IMR-90 (cell line): Measurements from ENCODE around the gene ME3. TPM values are rescaled to one million over a fixed set of nuclear protein-coding genes. Genes with fewer than 3 reads are reported as not detected.

Experiments used
- ATAC-seq: fragments of 200-7000 bp; cut with Tn5 transposase; 2 replicates; pipeline ENCODE4 v1.9.1; 2020; ENCODE audit warnings: low read depth, mild to moderate bottlenecking, moderate library complexity
- BruUV-seq: library from RNA; stranded (reverse); fragments of 400-500 nt; replicated peaks from 2 replicates; lab custom pipeline; 2021; lab: Mats Ljungman, UMichigan
- CTCF ChIA-PET: fragments of 300-600 bp; formaldehyde crosslinking; extraction: SDS; loops from one replicate; lab custom pipeline; 2021; ENCODE audit warnings: antibody characterized with exemption; lab: Yijun Ruan, JAX
- POLR2A ChIA-PET: fragments of 300-600 bp; sonication (Branson Sonifier 250); formaldehyde crosslinking; loops from one replicate; lab custom pipeline; 2022; ENCODE audit warnings: antibody characterized with exemption; ENCODE audit not compliant: unreplicated experiment; lab: Charles Lee
- DNase-seq: peaks from one replicate; pipeline ENCODE4 v3.0.0; 2013
- H2AFZ ChIP-seq: replicated peaks from 2 replicates; pipeline ENCODE3; 2013; ENCODE audit warnings: low read length, mild to moderate bottlenecking; ENCODE audit not compliant: poor library complexity
- H2AK5ac ChIP-seq: 2 replicates; pipeline ENCODE4 v1.6.1; 2013; ENCODE audit warnings: low read depth, low read length, inconsistent platforms
- H2AK9ac ChIP-seq: replicated peaks from 2 replicates; pipeline ENCODE3; 2013; ENCODE audit warnings: mild to moderate bottlenecking, low read depth, low read length, moderate library complexity; ENCODE audit not compliant: poor library complexity
- H2BK120ac ChIP-seq: 2 replicates; pipeline ENCODE4 v1.6.1; 2013; ENCODE audit warnings: low read depth, low read length, inconsistent platforms
- H2BK15ac ChIP-seq: 3 replicates; pipeline ENCODE4 v1.6.1; 2013; ENCODE audit warnings: low read depth, low read length, inconsistent platforms
- H2BK20ac ChIP-seq: 2 replicates; pipeline ENCODE4 v1.6.1; 2013; ENCODE audit warnings: low read depth, mild to moderate bottlenecking, inconsistent platforms, low read length, moderate library complexity
- H2BK5ac ChIP-seq: 2 replicates; pipeline ENCODE4 v1.6.1; 2013; ENCODE audit warnings: mild to moderate bottlenecking, low read depth, low read length, inconsistent platforms; ENCODE audit not compliant: poor library complexity, severe bottlenecking
- H3K14ac ChIP-seq: replicated peaks from 2 replicates; pipeline ENCODE4 v1.6.1; 2013; ENCODE audit warnings: low read depth, low read length, inconsistent platforms
- H3K18ac ChIP-seq: 2 replicates; pipeline ENCODE4 v1.6.1; 2013; ENCODE audit warnings: low read depth, low read length, control low read depth
- H3K23ac ChIP-seq: 2 replicates; pipeline ENCODE4 v1.6.1; 2013; ENCODE audit warnings: low read depth, low read length, inconsistent platforms
- H3K27ac ChIP-seq: 2 replicates; pipeline ENCODE4 v1.5.1; 2013; ENCODE audit warnings: mild to moderate bottlenecking, control low read depth, low read length; ENCODE audit not compliant: insufficient read depth
- H3K27me3 ChIP-seq: 2 replicates; pipeline ENCODE4 v1.6.1; 2013; ENCODE audit warnings: low read length; ENCODE audit not compliant: control insufficient read depth, insufficient read depth
- H3K36me3 ChIP-seq: 2 replicates; pipeline ENCODE4 v1.6.1; 2013; ENCODE audit warnings: low read length, mixed read lengths; ENCODE audit not compliant: control insufficient read depth, insufficient read depth
- H3K4ac ChIP-seq: 2 replicates; pipeline ENCODE4 v1.6.1; 2013; ENCODE audit warnings: low read depth, low read length, inconsistent platforms
- H3K4me1 ChIP-seq: 2 replicates; pipeline ENCODE4 v1.6.1; 2013; ENCODE audit warnings: low read length, mixed read lengths; ENCODE audit not compliant: control insufficient read depth, insufficient read depth
- H3K4me2 ChIP-seq: 2 replicates; pipeline ENCODE4 v1.6.1; 2013; ENCODE audit warnings: low read depth, mild to moderate bottlenecking, control low read depth, low read length, moderate library complexity
- H3K4me3 ChIP-seq: 2 replicates; pipeline ENCODE4 v1.5.1; 2013; ENCODE audit warnings: low read depth, mild to moderate bottlenecking, control low read depth, low read length, moderate library complexity; ENCODE audit not compliant: insufficient read depth
- H3K56ac ChIP-seq: 2 replicates; pipeline ENCODE4 v1.6.1; 2013; ENCODE audit warnings: low read length, inconsistent platforms; ENCODE audit not compliant: insufficient read depth; ENCODE audit errors: extremely low read depth
- H3K79me1 ChIP-seq, 2 experiments: 2 replicates each; pipeline ENCODE4 v1.6.1; 2013; ENCODE audit warnings: low read length in 2 of 2, inconsistent platforms in 1 of 2, low read depth in 1 of 2
- H3K9ac ChIP-seq: 2 replicates; pipeline ENCODE4 v1.6.1; 2013; ENCODE audit warnings: low read depth, low read length, control low read depth
- H3K9me1 ChIP-seq: 2 replicates; pipeline ENCODE4 v1.6.1; 2013; ENCODE audit warnings: low read length, inconsistent platforms; ENCODE audit not compliant: insufficient read depth
- H3K9me3 ChIP-seq: 2 replicates; pipeline ENCODE4 v1.6.1; 2013; ENCODE audit warnings: low read length; ENCODE audit not compliant: control insufficient read depth, insufficient read depth
- H4K20me1 ChIP-seq: 2 replicates; pipeline ENCODE4 v1.6.1; 2013; ENCODE audit warnings: low read length, inconsistent platforms; ENCODE audit not compliant: insufficient read depth
- H4K5ac ChIP-seq: 2 replicates; pipeline ENCODE4 v1.6.1; 2013; ENCODE audit warnings: mild to moderate bottlenecking, low read depth, low read length, control low read depth
- H4K8ac ChIP-seq, 2 experiments: 2 replicates each; pipeline ENCODE4 v1.6.1; 2013; ENCODE audit warnings: low read depth in 2 of 2, low read length in 2 of 2, control low read depth in 1 of 2, inconsistent platforms in 1 of 2
- H4K91ac ChIP-seq: 2 replicates; pipeline ENCODE4 v1.6.1; 2013; ENCODE audit warnings: low read depth, low read length, inconsistent platforms; ENCODE audit not compliant: insufficient read depth
- CHD1 ChIP-seq: IDR thresholded peaks from 2 replicates; pipeline ENCODE4 v1.6.1; 2012; ENCODE audit warnings: low read depth, low read length, improper control_type of control experiment
- FOS ChIP-seq: fragments of 150-350 bp; IDR thresholded peaks from 2 replicates; pipeline ENCODE4 v1.6.1; 2016; ENCODE audit warnings: low read depth, low read length
- MAZ ChIP-seq: IDR thresholded peaks from 2 replicates; pipeline ENCODE4 v1.6.1; 2012; ENCODE audit warnings: low read depth, mild to moderate bottlenecking, low read length, improper control_type of control experiment, moderate library complexity, borderline replicate concordance
- NFE2L2 ChIP-seq: fragments of 150-350 bp; IDR thresholded peaks from 2 replicates; pipeline ENCODE4 v1.6.1; 2016; ENCODE audit warnings: low read depth, mild to moderate bottlenecking, low read length
- RAD21 ChIP-seq: IDR thresholded peaks from 2 replicates; pipeline ENCODE4 v1.6.1; 2012; ENCODE audit warnings: low read length, improper control_type of control experiment
- WGBS, 2 experiments: methylation state at CpG; one replicate each; pipeline versions ENCODE4 v1.1.5 to v1.1.7; 2013; ENCODE audit warnings: missing lambda C conversion rate in 2 of 2; ENCODE audit not compliant: insufficient read length in 1 of 2; ENCODE audit errors: extremely low coverage in 2 of 2; 5-methylcytosine and 5-hydroxymethylcytosine counted together
- dilution Hi-C: fragments of 300-500 bp; cut with HindIII; formaldehyde crosslinking; loops from one replicate; pipeline ENCODE4 v1.14.3; 2018; ENCODE audit warnings: low sequenced_read_pairs; ENCODE audit not compliant: unreplicated experiment
- in situ Hi-C: fragments of 300-500 bp; cut with MboI; formaldehyde crosslinking; loops from 3 replicates; pipeline ENCODE4 v1.14.3; 2019; ENCODE audit warnings: low sequenced_read_pairs, inconsistent platforms, mixed read lengths
- intact Hi-C: fragments of 100-400 bp; cut with micrococcal nuclease; formaldehyde crosslinking; loops from 2 replicates; pipeline ENCODE4 v1.10.0; 2022
- polyA plus RNA-seq, 3 experiments: library from polyadenylated mRNA; depleted of rRNA; stranded (reverse); fragments of >200 nt; gene quantifications; 2 replicates each; pipeline ENCODE4 v1.2.3, GENCODE V29; 2012; ENCODE audit warnings: low replicate concordance in 1 of 3
- total RNA-seq: library from RNA; depleted of rRNA; stranded (reverse); fragments of >200 nt; gene quantifications from 2 replicates; pipeline ENCODE4 v1.2.3, GENCODE V29; 2012

Gene ME3
- total and polyA plus RNA-seq, 2 of the 4 experiments (the other 2 are of a cell fraction): 7.8 to 9.0 TPM

DNA sequence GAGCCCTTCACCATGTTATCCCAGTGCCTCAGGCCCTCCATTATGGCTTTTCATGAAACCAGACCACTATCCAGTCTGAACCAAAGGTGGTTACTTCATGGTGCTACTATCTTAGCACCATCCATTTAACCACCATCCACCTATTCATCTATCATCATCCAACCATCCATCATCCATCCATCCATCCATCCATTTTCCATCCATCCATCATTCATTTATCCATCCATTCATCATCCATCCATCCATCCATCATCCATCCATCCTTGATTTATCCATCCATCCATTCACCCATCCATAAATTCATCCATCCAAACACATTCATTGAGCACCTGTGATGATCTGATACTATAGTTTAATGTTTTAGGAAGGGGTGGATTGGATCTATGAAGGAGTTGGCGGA is 204.2 kb downstream of the ME3 start (continued):
- no peak for TF ChIP-seq MAZ
- TF ChIP-seq FOS: no peak
- TF ChIP-seq CHD1: no peak
- TF ChIP-seq RAD21: no peak
- no peak for TF ChIP-seq NFE2L2

DNA sequence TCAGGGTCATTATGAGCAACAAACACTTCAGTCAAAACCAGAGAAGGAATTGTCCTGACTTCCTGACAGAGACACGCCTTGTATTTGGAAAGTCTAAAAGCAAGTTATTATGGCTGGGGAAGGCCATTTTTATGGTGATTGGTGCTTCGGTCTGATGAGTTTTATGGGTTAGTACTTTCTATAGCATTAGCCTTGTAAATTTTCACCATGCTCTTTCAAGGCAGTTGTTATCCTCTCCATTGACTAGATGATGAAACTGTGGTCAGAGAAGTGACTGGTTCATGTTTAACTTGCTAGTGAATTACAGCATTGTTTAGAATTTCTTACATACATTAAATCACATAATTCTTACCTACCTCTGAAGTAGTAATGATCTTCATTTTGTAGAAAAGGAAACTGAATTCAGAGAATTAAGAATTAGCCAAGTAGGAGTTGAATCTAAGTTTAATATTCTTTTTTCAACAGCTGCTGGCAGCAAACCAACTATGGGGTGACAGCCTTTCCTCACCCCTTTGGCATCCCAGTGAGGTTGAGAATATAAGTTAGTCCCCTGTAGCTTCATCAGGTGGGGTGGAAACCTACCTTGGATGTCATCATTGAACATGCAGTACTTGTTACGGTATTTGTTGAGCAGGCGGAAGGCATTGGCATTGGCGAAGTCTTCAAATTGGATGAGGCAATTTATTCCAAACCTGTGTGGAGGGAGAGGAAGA is 207.8 kb downstream of the ME3 start:
- dilution Hi-C loops: no loop called here
- H3K9me3 ChIP-seq: no peaks in the 10 kb centered on the region
- H3K9ac ChIP-seq: no peak overlapping the region
- H2BK20ac ChIP-seq: peak overlapping the region; percentile 45
- no peak overlapping the region for H3K56ac ChIP-seq
- H3K4me2 ChIP-seq: no peak overlapping the region
- peaks cover 12% of the 10 kb centered on the region for H3K9me1 ChIP-seq
- 0 out of 2 replicates have a peak overlapping the region, but pooled peaks have one; percentile 26 for H3K23ac ChIP-seq
- 100% methylated on average over 3 of the region's 5 CpGs; no CpG with 5 or more reads in 1 of the 2 experiments for WGBS, 2 experiments
- no TSS peak for BruUV-seq
- H4K5ac ChIP-seq: no peak overlapping the region
- H3K4me1 ChIP-seq: peaks cover 10% of the 10 kb centered on the region
- no peak overlapping the region for H2AFZ ChIP-seq
- H2BK120ac ChIP-seq: 0 out of 2 replicates have a peak overlapping the region, but pooled peaks have one; percentile 11
- H3K36me3 ChIP-seq: no peaks in the 10 kb centered on the region
- H3K27me3 ChIP-seq: no peaks in the 10 kb centered on the region
- H3K4ac ChIP-seq: no peak overlapping the region
- H3K27ac ChIP-seq: no peak overlapping the region
- POLR2A ChIA-PET: interaction anchor here (0.5 kb wide), 1 partner anchor 350 kb away, joined by 3 read pairs; no protein-coding TSS in a partner anchor
- in situ Hi-C loops: no loop called here
- H4K20me1 ChIP-seq: no peaks in the 10 kb centered on the region
- no peak overlapping the region; the same call in 1 of the 2 replicates for H3K14ac ChIP-seq
- ATAC-seq (no peak), DNase-seq (no peak)
- no peak overlapping the region for H4K8ac ChIP-seq
- no peak for TF ChIP-seq RAD21
- intact Hi-C loops: loop anchor here (5.0 kb wide), 1 partner anchor 53 kb away; no protein-coding TSS in a partner anchor
- H3K18ac ChIP-seq: no peak overlapping the region
- no peak overlapping the region for H4K91ac ChIP-seq
- no peak overlapping the region for H2AK9ac ChIP-seq
- H3K4me3 ChIP-seq: no peak overlapping the region
- H2AK5ac ChIP-seq: 0 out of 2 replicates have a peak overlapping the region, but pooled peaks have one; percentile 35
- CTCF ChIA-PET: no interaction called here
- 0 out of 3 replicates have a peak overlapping the region, but pooled peaks have one; percentile 59 for H2BK15ac ChIP-seq
- H2BK5ac ChIP-seq: no peak overlapping the region
- H3K79me1 ChIP-seq: peaks cover 0 to 2% of the 10 kb centered on the region in 2 experiments; a peak in 1 of 4 replicates
